Sigmoid colon (tissue), 7 donors: ENCODE data around the gene ASXL1. TPM values are rescaled to one million over a fixed set of nuclear protein-coding genes. Genes with fewer than 3 reads are reported as not detected.

ENCODE experiments used
- DNase-seq: peaks from one replicate; pipeline ENCODE4 v3.0.0-alpha.2; 2019
- H3K27ac ChIP-seq, 4 donors: fragments of 200-600 bp; sonication (generic); one replicate each; pipeline ENCODE4 v1.5.1; 2016 to 2019; ENCODE audit warnings: mild to moderate bottlenecking in 1 of 4
- H3K27me3 ChIP-seq, 3 donors: fragments of 200-600 bp; sonication (generic); one replicate each; pipeline ENCODE4 v1.5.1; 2019; ENCODE audit warnings: mild to moderate bottlenecking in 1 of 3
- H3K36me3 ChIP-seq, 4 donors: fragments of 200-600 bp; sonication (generic); one replicate each; pipeline ENCODE4 v1.5.1; 2016 to 2019
- H3K4me1 ChIP-seq, 4 donors: fragments of 200-600 bp; sonication (generic); one replicate each; pipeline ENCODE4 v1.5.1; 2017 to 2019
- H3K4me3 ChIP-seq, 4 donors: fragments of 200-600 bp; sonication (generic); one replicate each; pipeline ENCODE4 v1.5.1; 2017 to 2019; ENCODE audit warnings: mild to moderate bottlenecking in 2 of 4, moderate library complexity in 1 of 4
- H3K9me3 ChIP-seq, 4 donors: fragments of 200-600 bp in 3 of 4; sonication (generic) in 3 of 4; one replicate each; pipeline versions ENCODE4 v1.5.1 to v1.6.1; 2013 to 2019
- CTCF ChIP-seq, 4 experiments: fragments of 450-650 bp in 3 of 4; fragments of 200-600 bp in 1 of 4; IDR thresholded peaks; one replicate each; pipeline ENCODE4 v1.5.1; 2016 to 2019; ENCODE audit warnings: antibody characterized with exemption in 4 of 4, mild to moderate bottlenecking in 3 of 4, moderate library complexity in 2 of 4
- EP300 ChIP-seq, 4 donors: sonication (generic); formaldehyde crosslinking; IDR thresholded peaks; one replicate each; pipeline ENCODE4 v1.6.1; 2017; ENCODE audit warnings: antibody characterized with exemption in 4 of 4
- POLR2A ChIP-seq, 2 donors: fragments of 450-650 bp; IDR thresholded peaks; one replicate each; pipeline ENCODE4 v1.6.1; 2016; ENCODE audit warnings: antibody characterized with exemption in 2 of 2, mild to moderate bottlenecking in 2 of 2, moderate library complexity in 2 of 2
- POLR2AphosphoS5 ChIP-seq, 4 donors: sonication (generic); formaldehyde crosslinking; IDR thresholded peaks; one replicate each; pipeline ENCODE4 v1.6.1; 2017; ENCODE audit warnings: antibody characterized with exemption in 4 of 4
- WGBS, 2 donors: extraction: QIAGEN DNeasy Blood & Tissue Kit; methylation state at CpG; one replicate each; pipeline ENCODE4 v1.1.7; 2013; 5-methylcytosine and 5-hydroxymethylcytosine counted together
- intact Hi-C: fragments of 100-400 bp; cut with DNase I; formaldehyde crosslinking; loops from one replicate; pipeline ENCODE4 v1.15.1; 2023
- polyA plus RNA-seq, 3 donors: library from polyadenylated mRNA; stranded (reverse); fragments of 200-250 nt; gene quantifications; one replicate each; pipeline ENCODE4 v1.2.3, GENCODE V29; 2013
- total RNA-seq, 4 donors: library from RNA; depleted of rRNA; stranded (reverse); fragments of >200 nt; gene quantifications; one replicate each; pipeline ENCODE4 v1.1.0, GENCODE V29; 2016
- donor health status: healthy with polysubstance abuse.
- donor health status: Bipolar disorder and iron deficiency.
- donor health status: healthy.

Gene ASXL1
- total and polyA plus RNA-seq, 7 donors: 6.0 to 102 (median 46.7) TPM

- no peak for TF ChIP-seq EP300 (IDR thresholded peaks at IDR 0.05)
- TF ChIP-seq POLR2A (IDR thresholded peaks at IDR 0.05): no peak
- TF ChIP-seq POLR2AphosphoS5 (IDR thresholded peaks at IDR 0.05): no peak
- TF ChIP-seq CTCF (IDR thresholded peaks at IDR 0.05): no peak
- 92 to 93% methylated on average over 17 of the region's 17 CpGs for WGBS, 2 donors
- peaks cover 0 to 81% (median 77%) of the 10 kb centered on the region in 4 donors for H3K4me1 ChIP-seq
- no peak overlapping the region for H3K4me3 ChIP-seq
- H3K27me3 ChIP-seq: no peaks in the 10 kb centered on the region
- intact Hi-C loops: loop anchor here (5.0 kb wide), 1 partner anchor 105 kb away; the partner anchor contains the start of gene ASXL1
- no peak for DNase-seq
- no peaks in the 10 kb centered on the region for H3K36me3 ChIP-seq
- H3K9me3 ChIP-seq: no peaks in the 10 kb centered on the region
- peak overlapping the region in 3 of 4 donors; percentile 89 to 97 (median 95) for H3K27ac ChIP-seq
Observed at GRCh38 chr20:32461836-32462600, 103.9 kb downstream of the ASXL1 start.

- no peak for TF ChIP-seq POLR2A (IDR thresholded peaks at IDR 0.05)
- no peak for TF ChIP-seq EP300 (IDR thresholded peaks at IDR 0.05)
- peak; percentile 30 to 82 (median 54) for TF ChIP-seq POLR2AphosphoS5 (IDR thresholded peaks at IDR 0.05)
- Histone ChIP-seq H3K9me3 (no peaks in the 10 kb centered on the region), H3K4me1 (peaks cover 0 to 82% (median 77%) of the 10 kb centered on the region in 4 donors), H3K27me3 (no peaks in the 10 kb centered on the region), H3K4me3 (peak overlapping the region in 2 of 4 donors; percentile 10 to 18), H3K27ac (peak overlapping the region; percentile 81 to 97 (median 92)), H3K36me3 (no peaks in the 10 kb centered on the region)
- peak; percentile 86 for DNase-seq
- intact Hi-C loops: loop anchor here (5.0 kb wide), 1 partner anchor 106 kb away; the partner anchor contains the start of gene ASXL1
- 26 to 71% methylated on average over 15 of the region's 15 CpGs for WGBS, 2 donors
Observed at GRCh38 chr20:32462900-32463641, 104.9 kb downstream of the ASXL1 start.

- peak; percentile 90 for DNase-seq
- H3K4me3 ChIP-seq: peak overlapping the region in 3 of 4 donors; percentile 10 to 19 (median 18)
- no peaks in the 10 kb centered on the region for H3K27me3 ChIP-seq
- peak overlapping the region; percentile 81 to 97 (median 92) for H3K27ac ChIP-seq
- WGBS, 2 donors: 21 to 62% methylated on average over 28 of the region's 28 CpGs
- H3K36me3 ChIP-seq: no peaks in the 10 kb centered on the region
- no peaks in the 10 kb centered on the region for H3K9me3 ChIP-seq
- peaks cover 0 to 80% (median 75%) of the 10 kb centered on the region in 4 donors for H3K4me1 ChIP-seq
- intact Hi-C loops: loop anchor here (2.0 to 5.0 kb wide), 2 partner anchors 19 to 107 kb away; partner anchors contain the start of gene ASXL1
- TF ChIP-seq CTCF (IDR thresholded peaks at IDR 0.05) (no peak), POLR2AphosphoS5 (IDR thresholded peaks at IDR 0.05) (peak; percentile 71 to 91 (median 85)), POLR2A (IDR thresholded peaks at IDR 0.05) (no peak), EP300 (IDR thresholded peaks at IDR 0.05) (peak in 1 of 4 donors; percentile 68)
Observed at GRCh38 chr20:32463642-32464400, 105.7 kb downstream of the ASXL1 start.

- peak overlapping the region; percentile 81 to 97 (median 92) for H3K27ac ChIP-seq
Observed at GRCh38 chr20:32464401-32465091, 106.4 kb downstream of the ASXL1 start.

More at GRCh38 chr20:32464401-32465091, 106.4 kb downstream of the ASXL1 start:
- WGBS, 2 donors: 49 to 80% methylated on average over 20 of the region's 20 CpGs
- intact Hi-C loops: loop anchor here (2.0 to 5.0 kb wide), 2 partner anchors 18 to 107 kb away; partner anchors contain the start of gene ASXL1
- H3K4me3 ChIP-seq: no peak overlapping the region
- DNase-seq: no peak
- no peaks in the 10 kb centered on the region for H3K36me3 ChIP-seq
- no peaks in the 10 kb centered on the region for H3K9me3 ChIP-seq
- TF ChIP-seq POLR2AphosphoS5 (IDR thresholded peaks at IDR 0.05) (no peak), POLR2A (IDR thresholded peaks at IDR 0.05) (no peak), EP300 (IDR thresholded peaks at IDR 0.05) (no peak), CTCF (IDR thresholded peaks at IDR 0.05) (no peak)
- H3K4me1 ChIP-seq: peaks cover 0 to 82% (median 80%) of the 10 kb centered on the region in 4 donors
- no peaks in the 10 kb centered on the region for H3K27me3 ChIP-seq
